Measurements from ENCODE around the gene RSPH1. TPM values are rescaled to one million over a fixed set of nuclear protein-coding genes. Genes with fewer than 3 reads are reported as not detected.

RSPH1 gene
- total RNA-seq, 1 experiment from 2014 or later, result not detected

GRCh38 chr21:42513151-42513984 lies 17.3 kb upstream of the RSPH1 start, which contains the start of gene SLC37A1:
TSS of gene SLC37A1 (plus strand) at chr21:42513852. CDS start at chr21:42518455, 4,603 bp downstream.
- H3K36me3 ChIP-seq (replicated peaks; ENCODE audit: control insufficient read depth, insufficient read depth, low read length), result peaks cover 2% of the 10 kb centered on the region
- peak within 1 kb of the TSS; percentile 70 for H3K4me3 ChIP-seq (ENCODE audit: insufficient read depth, low read depth, low read length)
- peaks cover 5% of the 10 kb centered on the region for H3K27me3 ChIP-seq (ENCODE audit: control insufficient read depth, insufficient read depth, low read length)
- peak; percentile 88 for DNase-seq

- peak; percentile 60 for DNase-seq
- Histone ChIP-seq H3K27me3 (ENCODE audit: control insufficient read depth, insufficient read depth, low read length) (peaks cover 5% of the 10 kb centered on the region), H3K4me3 (ENCODE audit: insufficient read depth, low read depth, low read length) (no peak overlapping the region), H3K36me3 (replicated peaks; ENCODE audit: control insufficient read depth, insufficient read depth, low read length) (no peaks in the 10 kb centered on the region)
Measured at GRCh38 chr21:42512346-42513034, 16.5 kb upstream of the RSPH1 start.

DNA sequence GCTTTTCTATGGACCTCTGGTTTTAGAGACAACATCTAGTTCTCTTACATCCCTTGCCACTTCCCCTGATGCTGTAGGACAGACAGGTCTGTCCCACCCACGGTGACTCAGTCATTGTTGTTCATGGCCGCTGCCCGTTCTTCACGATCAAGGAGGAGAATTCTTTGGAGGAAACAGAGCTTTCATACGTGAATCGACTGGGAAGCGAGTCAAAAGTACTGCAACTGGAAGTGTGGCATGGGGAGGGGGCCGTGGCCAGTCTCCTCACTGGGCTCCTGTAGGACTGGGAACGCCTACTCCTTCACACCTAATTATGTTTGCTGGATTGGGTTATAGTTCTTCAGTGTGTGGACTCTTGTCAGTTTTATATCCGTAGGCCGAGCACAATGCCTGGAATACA lies 13.2 kb upstream of the RSPH1 start:
- no peak for DNase-seq
- Histone ChIP-seq H3K36me3 (replicated peaks; ENCODE audit: control insufficient read depth, insufficient read depth, low read length) (no peaks in the 10 kb centered on the region), H3K27me3 (ENCODE audit: control insufficient read depth, insufficient read depth, low read length) (peaks cover 2% of the 10 kb centered on the region), H3K4me3 (ENCODE audit: insufficient read depth, low read depth, low read length) (no peak overlapping the region)

DNA sequence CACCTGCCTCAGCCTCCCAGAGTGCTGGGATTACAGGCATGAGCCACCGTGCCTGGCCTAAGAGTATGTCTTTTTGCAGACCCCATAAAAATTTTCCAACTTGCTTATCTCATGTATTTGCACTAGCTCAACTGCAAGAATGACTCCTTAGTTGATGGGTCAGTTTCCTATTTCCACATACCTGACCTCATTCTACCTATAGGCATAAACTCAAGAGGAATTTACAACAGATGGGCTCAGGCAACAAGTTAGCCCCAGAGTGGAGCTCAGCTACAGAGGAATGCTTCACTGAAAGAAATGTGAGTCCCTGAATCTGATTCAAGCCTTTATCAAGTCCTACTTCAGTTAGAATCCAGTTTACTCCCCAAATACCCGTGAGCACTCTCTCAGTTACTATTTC lies 12.3 kb upstream of the RSPH1 start:
- H3K4me3 ChIP-seq (ENCODE audit: insufficient read depth, low read depth, low read length), result no peak overlapping the region
- DNase-seq, result no peak
- no peaks in the 10 kb centered on the region for H3K36me3 ChIP-seq (replicated peaks; ENCODE audit: control insufficient read depth, insufficient read depth, low read length)
- no peaks in the 10 kb centered on the region; the same call in none of the 2 replicates for H3K27me3 ChIP-seq (ENCODE audit: control insufficient read depth, insufficient read depth, low read length)

DNA sequence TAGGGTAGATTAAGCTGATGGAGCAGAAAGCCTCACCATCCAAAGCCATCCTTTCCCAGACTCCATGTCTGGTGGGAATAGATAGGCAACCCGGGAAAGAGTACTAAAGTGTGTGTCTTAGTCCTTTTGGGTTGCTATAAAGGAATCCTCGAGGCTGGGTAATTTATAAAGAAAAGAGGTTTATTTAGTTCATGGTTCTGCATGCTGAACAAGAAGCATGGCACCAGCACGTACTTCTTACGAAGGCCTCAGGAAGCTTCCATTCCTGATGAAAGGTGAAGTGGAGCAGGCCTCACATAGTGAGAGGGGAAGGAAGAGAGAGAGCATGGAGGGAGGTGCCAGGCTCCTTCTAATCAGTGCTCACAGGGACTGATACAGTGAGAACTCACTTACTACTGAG lies 11.4 kb upstream of the RSPH1 start:
- DNase-seq, result no peak
- Histone ChIP-seq H3K27me3 (ENCODE audit: control insufficient read depth, insufficient read depth, low read length) (no peaks in the 10 kb centered on the region; the same call in none of the 2 replicates), H3K36me3 (replicated peaks; ENCODE audit: control insufficient read depth, insufficient read depth, low read length) (no peaks in the 10 kb centered on the region), H3K4me3 (ENCODE audit: insufficient read depth, low read depth, low read length) (no peak overlapping the region)

- Histone ChIP-seq H3K36me3 (replicated peaks; ENCODE audit: control insufficient read depth, insufficient read depth, low read length) (no peaks in the 10 kb centered on the region), H3K4me3 (ENCODE audit: insufficient read depth, low read depth, low read length) (no peak overlapping the region), H3K27me3 (ENCODE audit: control insufficient read depth, insufficient read depth, low read length) (no peaks in the 10 kb centered on the region; the same call in 1 of the 2 replicates)
- DNase-seq, result no peak
Measured at GRCh38 chr21:42505090-42505726, 9.2 kb upstream of the RSPH1 start.

DNA sequence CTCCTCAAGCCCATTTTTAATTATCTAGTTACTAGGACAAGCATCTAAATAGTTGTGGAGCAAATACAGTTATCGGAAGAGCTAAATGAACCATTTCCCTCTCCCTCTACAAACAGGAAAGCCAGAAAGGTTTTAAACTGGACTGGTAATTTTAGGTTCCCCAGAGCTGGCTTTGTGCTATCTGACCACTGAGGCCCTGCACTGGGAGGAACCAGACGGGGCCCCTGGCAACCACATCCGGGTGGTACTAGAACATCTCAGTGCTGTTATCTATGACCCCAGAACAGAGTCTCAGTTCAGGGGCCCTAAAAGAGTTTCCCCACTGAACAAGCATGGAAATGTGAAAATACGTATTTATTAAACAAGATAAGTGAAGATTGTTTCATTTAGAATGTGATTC lies 7.7 kb upstream of the RSPH1 start:
- DNase-seq, result no peak
- Histone ChIP-seq H3K36me3 (replicated peaks; ENCODE audit: control insufficient read depth, insufficient read depth, low read length) (no peaks in the 10 kb centered on the region), H3K27me3 (ENCODE audit: control insufficient read depth, insufficient read depth, low read length) (no peaks in the 10 kb centered on the region; the same call in 1 of the 2 replicates), H3K4me3 (ENCODE audit: insufficient read depth, low read depth, low read length) (no peak overlapping the region)

DNA sequence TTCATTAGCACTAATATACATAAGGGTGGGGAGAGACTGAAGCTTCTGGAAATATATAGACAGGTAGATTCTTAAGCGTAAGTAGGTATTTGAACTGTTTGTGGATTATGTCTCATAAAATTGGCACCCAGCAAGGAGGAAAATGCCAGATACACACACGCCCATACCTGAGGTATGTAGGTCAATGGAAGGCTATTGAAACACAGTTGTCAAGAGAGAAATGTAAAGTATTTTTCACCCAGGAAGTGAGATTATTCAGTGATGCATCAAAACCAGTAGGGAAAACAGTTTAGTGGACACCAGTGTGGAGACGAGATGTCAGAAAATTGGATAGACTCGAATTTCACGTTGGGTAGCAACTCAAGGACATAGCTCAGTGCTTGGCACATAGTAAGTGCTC lies 4.7 kb upstream of the RSPH1 start:
- H3K4me3 ChIP-seq (ENCODE audit: insufficient read depth, low read depth, low read length), result no peak overlapping the region
- H3K36me3 ChIP-seq (replicated peaks; ENCODE audit: control insufficient read depth, insufficient read depth, low read length), result no peaks in the 10 kb centered on the region
- H3K27me3 ChIP-seq (ENCODE audit: control insufficient read depth, insufficient read depth, low read length), result peaks cover 5% of the 10 kb centered on the region; the same call in 1 of the 2 replicates
- no peak for DNase-seq

DNA sequence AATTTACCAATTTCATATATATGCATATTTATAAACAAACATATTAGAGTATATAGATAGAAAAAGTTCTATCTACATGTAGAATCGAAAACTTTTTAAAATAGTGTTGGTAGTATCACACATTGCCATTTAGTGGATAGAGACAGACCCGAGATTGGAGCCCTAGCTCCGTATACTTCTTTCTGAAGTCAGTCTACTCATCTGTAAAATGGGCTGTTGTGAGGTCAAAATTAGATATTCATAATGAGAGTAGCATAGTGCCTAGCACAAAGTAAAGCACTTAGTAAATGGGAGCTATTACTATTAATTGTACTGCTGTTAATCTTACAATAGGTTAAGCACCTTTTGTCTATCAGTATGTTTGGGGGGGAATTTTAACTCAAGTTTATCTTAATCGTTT lies 4.2 kb upstream of the RSPH1 start:
- Histone ChIP-seq H3K27me3 (ENCODE audit: control insufficient read depth, insufficient read depth, low read length) (peaks cover 8% of the 10 kb centered on the region; the same call in 1 of the 2 replicates), H3K36me3 (replicated peaks; ENCODE audit: control insufficient read depth, insufficient read depth, low read length) (no peaks in the 10 kb centered on the region), H3K4me3 (ENCODE audit: insufficient read depth, low read depth, low read length) (no peak overlapping the region)
- DNase-seq, result no peak

- Histone ChIP-seq H3K27me3 (ENCODE audit: control insufficient read depth, insufficient read depth, low read length) (peaks cover 10% of the 10 kb centered on the region; the same call in 1 of the 2 replicates), H3K4me3 (ENCODE audit: insufficient read depth, low read depth, low read length) (no peak overlapping the region)
- peak; percentile 51 for DNase-seq
Measured at GRCh38 chr21:42499444-42500112, 3.6 kb upstream of the RSPH1 start.

GRCh38 chr21:42498012-42498411 lies 2.0 kb upstream of the RSPH1 start:
- no peak for DNase-seq
- no peaks in the 10 kb centered on the region for H3K36me3 ChIP-seq (replicated peaks; ENCODE audit: control insufficient read depth, insufficient read depth, low read length)
- peaks cover 10% of the 10 kb centered on the region; the same call in 1 of the 2 replicates for H3K27me3 ChIP-seq (ENCODE audit: control insufficient read depth, insufficient read depth, low read length)
- no peak overlapping the region for H3K4me3 ChIP-seq (ENCODE audit: insufficient read depth, low read depth, low read length)

More at GRCh38 chr21:42499444-42500112, 3.6 kb upstream of the RSPH1 start:
- H3K36me3 ChIP-seq (replicated peaks; ENCODE audit: control insufficient read depth, insufficient read depth, low read length), result no peaks in the 10 kb centered on the region

- Histone ChIP-seq H3K4me3 (ENCODE audit: insufficient read depth, low read depth, low read length) (peak overlapping the region; percentile 76), H3K36me3 (replicated peaks; ENCODE audit: control insufficient read depth, insufficient read depth, low read length) (no peaks in the 10 kb centered on the region), H3K27me3 (ENCODE audit: control insufficient read depth, insufficient read depth, low read length) (peaks cover 10% of the 10 kb centered on the region; the same call in 1 of the 2 replicates)
- DNase-seq, result peak; percentile 71
Measured at GRCh38 chr21:42496839-42497202, 797 bp upstream of the RSPH1 start.

GRCh38 chr21:42495765-42496119 lies 282 bp downstream of the RSPH1 start:
- no peaks in the 10 kb centered on the region for H3K36me3 ChIP-seq (replicated peaks; ENCODE audit: control insufficient read depth, insufficient read depth, low read length)
- peaks cover 10% of the 10 kb centered on the region; the same call in 1 of the 2 replicates for H3K27me3 ChIP-seq (ENCODE audit: control insufficient read depth, insufficient read depth, low read length)
- DNase-seq, result no peak
- H3K4me3 ChIP-seq (ENCODE audit: insufficient read depth, low read depth, low read length), result peak overlapping the region; percentile 56

GRCh38 chr21:42495027-42495426 lies 997 bp downstream of the RSPH1 start:
- H3K27me3 ChIP-seq (ENCODE audit: control insufficient read depth, insufficient read depth, low read length), result peaks cover 10% of the 10 kb centered on the region; the same call in 1 of the 2 replicates
- no peaks in the 10 kb centered on the region for H3K36me3 ChIP-seq (replicated peaks; ENCODE audit: control insufficient read depth, insufficient read depth, low read length)
- H3K4me3 ChIP-seq (ENCODE audit: insufficient read depth, low read depth, low read length), result no peak overlapping the region
- DNase-seq, result no peak
